ENCODE measurements around the gene DACT2. TPM values are rescaled to one million over a fixed set of nuclear protein-coding genes. Genes with fewer than 3 reads are reported as not detected.
"Not testable (repeated sequence)": the region's sequence is repeated elsewhere in the genome, so short reads cannot be mapped to it uniquely, and the experiment has no call there.

The DACT2 gene
- 1.6 TPM for polyA plus RNA-seq (ENCODE audit: insufficient read length)

GRCh38 chr6:168319279-168320111 is at the start of gene DACT2:
DACT2 (minus strand) TSS chr6:168319777; CDS start chr6:168319633, 144 bp downstream.
- DNase-seq (ENCODE audit: low read depth), result no peak

GRCh38 chr6:168368936-168369335 is 49.4 kb upstream of the DACT2 start:
- no peak for DNase-seq (ENCODE audit: low read depth)

GRCh38 chr6:168368066-168368820 is 48.7 kb upstream of the DACT2 start:
- DNase-seq (ENCODE audit: low read depth), result no peak

- no peak for DNase-seq (ENCODE audit: low read depth)
Observed at GRCh38 chr6:168367285-168367751, 47.7 kb upstream of the DACT2 start.

GRCh38 chr6:168366473-168366872 is 46.9 kb upstream of the DACT2 start:
- DNase-seq (ENCODE audit: low read depth), result no peak

GRCh38 chr6:168365422-168366165 is 46.0 kb upstream of the DACT2 start:
- DNase-seq (ENCODE audit: low read depth), result no peak

- DNase-seq (ENCODE audit: low read depth), result no peak
Observed at GRCh38 chr6:168364793-168365421, 45.3 kb upstream of the DACT2 start.

- no peak for DNase-seq (ENCODE audit: low read depth)
Observed at GRCh38 chr6:168363811-168364792, 44.5 kb upstream of the DACT2 start.

- no peak for DNase-seq (ENCODE audit: low read depth)
Observed at GRCh38 chr6:168363302-168363701, 43.7 kb upstream of the DACT2 start.

- no peak for DNase-seq (ENCODE audit: low read depth)
Observed at GRCh38 chr6:168362276-168362990, 42.9 kb upstream of the DACT2 start.

GRCh38 chr6:168361766-168362165 is 42.2 kb upstream of the DACT2 start:
- no peak for DNase-seq (ENCODE audit: low read depth)

- DNase-seq (ENCODE audit: low read depth), result no peak
Observed at GRCh38 chr6:168359794-168360193, 40.2 kb upstream of the DACT2 start.

GRCh38 chr6:168358842-168359420 is 39.4 kb upstream of the DACT2 start:
- DNase-seq (ENCODE audit: low read depth), result no peak

- not testable (repeated sequence) for DNase-seq (ENCODE audit: low read depth)
Observed at GRCh38 chr6:168356872-168357271, 37.3 kb upstream of the DACT2 start.

- no peak for DNase-seq (ENCODE audit: low read depth)
Observed at GRCh38 chr6:168355716-168356522, 36.3 kb upstream of the DACT2 start.

GRCh38 chr6:168354338-168354737 is 34.8 kb upstream of the DACT2 start:
- no peak for DNase-seq (ENCODE audit: low read depth)

- no peak for DNase-seq (ENCODE audit: low read depth)
Observed at GRCh38 chr6:168353041-168353440, 33.5 kb upstream of the DACT2 start.

- DNase-seq (ENCODE audit: low read depth), result no peak
Observed at GRCh38 chr6:168352096-168352495, 32.5 kb upstream of the DACT2 start.
